BLaER1 (cell line): Measurements from ENCODE around the gene GPC6.

Experiments
- H3K27ac ChIP-seq: shearing (Covaris generic); formaldehyde crosslinking; 2 replicates; pipeline ENCODE4 v1.8.1; 2022
- H3K27me3 ChIP-seq: shearing (Covaris generic); formaldehyde crosslinking; 2 replicates; pipeline ENCODE4 v1.8.1; 2022
- H3K36me3 ChIP-seq: shearing (Covaris generic); formaldehyde crosslinking; 2 replicates; pipeline ENCODE4 v1.8.1; 2022
- H3K4me1 ChIP-seq: shearing (Covaris generic); formaldehyde crosslinking; 2 replicates; pipeline ENCODE4 v1.8.1; 2022
- H3K4me2 ChIP-seq: shearing (Covaris generic); formaldehyde crosslinking; 2 replicates; pipeline ENCODE4 v1.8.1; 2022
- H3K4me3 ChIP-seq: shearing (Covaris generic); formaldehyde crosslinking; 2 replicates; pipeline ENCODE4 v1.8.1; 2022
- H3K9ac ChIP-seq: shearing (Covaris generic); formaldehyde crosslinking; 2 replicates; pipeline ENCODE4 v1.8.1; 2022
- H3K9me3 ChIP-seq: shearing (Covaris generic); formaldehyde crosslinking; 2 replicates; pipeline ENCODE4 v1.8.1; 2022
- H4K20me1 ChIP-seq: shearing (Covaris generic); formaldehyde crosslinking; 2 replicates; pipeline ENCODE4 v1.8.1; 2022
- Cebpa-rat ChIP-seq: shearing (Covaris generic); IDR thresholded peaks from 2 replicates; pipeline ENCODE4 v1.8.1; 2022

Gene GPC6

DNA sequence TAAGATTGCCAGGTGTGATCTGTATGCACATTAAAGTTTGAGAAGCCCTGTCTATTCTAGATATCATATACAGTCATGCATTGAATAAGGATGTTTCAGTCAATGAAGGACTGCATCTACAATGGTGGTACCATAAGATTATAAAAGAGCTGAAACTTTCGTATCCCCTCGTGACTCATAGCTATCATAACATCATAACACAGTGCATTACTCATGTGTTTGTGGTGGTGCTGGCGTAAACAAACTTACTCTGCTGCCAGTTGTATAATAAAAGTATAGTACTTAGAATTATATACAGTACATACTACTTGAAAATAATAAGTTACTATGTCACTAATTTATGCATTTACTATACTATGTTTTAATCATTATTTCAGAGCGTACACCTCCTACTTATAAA lies 489.3 kb downstream of the GPC6 start:
- H3K4me1 ChIP-seq = no peaks in the 10 kb centered on the region
- no peak overlapping the region for H3K9ac ChIP-seq
- no peaks in the 10 kb centered on the region for H4K20me1 ChIP-seq
- no peaks in the 10 kb centered on the region for H3K27me3 ChIP-seq
- no peak overlapping the region for H3K4me2 ChIP-seq
- no peak overlapping the region for H3K4me3 ChIP-seq
- H3K27ac ChIP-seq = no peak overlapping the region
- H3K36me3 ChIP-seq = no peaks in the 10 kb centered on the region
- no peak for TF ChIP-seq Cebpa-rat
- H3K9me3 ChIP-seq = 0 out of 2 replicates have a peak, but pooled peaks cover 14% of the 10 kb centered on the region

DNA sequence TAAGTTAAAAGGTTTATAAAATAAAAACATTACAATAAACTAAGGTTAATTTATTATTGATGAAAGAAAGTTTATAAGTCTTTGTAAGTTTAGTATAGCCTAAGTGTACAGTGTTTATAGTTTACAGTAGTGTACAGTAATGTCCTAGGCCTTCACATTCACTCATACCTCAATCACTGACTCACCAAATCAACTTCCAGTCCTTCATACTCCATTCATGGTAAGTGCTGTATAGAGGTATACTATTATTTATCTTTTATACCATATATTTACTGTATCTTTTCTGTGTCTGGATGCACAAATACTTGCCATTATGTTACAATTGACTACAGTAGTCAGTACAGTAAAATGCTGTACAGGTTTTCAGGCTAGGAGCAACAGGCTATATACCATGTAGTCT lies 490.0 kb downstream of the GPC6 start:
- no peak overlapping the region for H3K4me2 ChIP-seq
- H3K27ac ChIP-seq = no peak overlapping the region
- H3K4me1 ChIP-seq = no peaks in the 10 kb centered on the region
- H3K27me3 ChIP-seq = no peaks in the 10 kb centered on the region
- 0 out of 2 replicates have a peak, but pooled peaks cover 14% of the 10 kb centered on the region for H3K9me3 ChIP-seq
- H3K9ac ChIP-seq = no peak overlapping the region
- no peak for TF ChIP-seq Cebpa-rat
- no peaks in the 10 kb centered on the region for H3K36me3 ChIP-seq
- H3K4me3 ChIP-seq = no peak overlapping the region
- no peaks in the 10 kb centered on the region for H4K20me1 ChIP-seq

DNA sequence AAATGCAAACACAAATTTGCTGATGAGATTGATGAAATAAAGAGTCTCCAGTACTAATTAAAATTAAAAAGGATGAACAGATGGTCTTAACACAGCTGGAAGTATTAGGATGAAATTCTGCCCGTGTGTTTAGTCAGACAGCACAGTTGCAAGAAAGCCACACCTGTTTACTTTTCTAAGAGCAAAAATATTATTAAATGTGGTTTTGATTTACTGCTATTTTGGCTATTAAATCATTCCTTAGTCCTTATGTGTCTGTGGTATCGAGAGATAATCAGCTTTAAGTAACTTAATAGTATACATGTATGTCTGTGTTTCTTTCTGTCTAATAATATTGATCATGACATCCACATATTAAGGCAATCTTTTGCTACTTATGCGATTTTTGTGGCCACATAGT lies 494.9 kb downstream of the GPC6 start:
- no peaks in the 10 kb centered on the region for H4K20me1 ChIP-seq
- H3K9me3 ChIP-seq = no peaks in the 10 kb centered on the region
- H3K9ac ChIP-seq = no peak overlapping the region
- no peak overlapping the region for H3K27ac ChIP-seq
- no peak overlapping the region for H3K4me2 ChIP-seq
- H3K4me1 ChIP-seq = no peaks in the 10 kb centered on the region
- no peak for TF ChIP-seq Cebpa-rat
- H3K4me3 ChIP-seq = no peak overlapping the region
- H3K36me3 ChIP-seq = no peaks in the 10 kb centered on the region
- H3K27me3 ChIP-seq = no peaks in the 10 kb centered on the region

DNA sequence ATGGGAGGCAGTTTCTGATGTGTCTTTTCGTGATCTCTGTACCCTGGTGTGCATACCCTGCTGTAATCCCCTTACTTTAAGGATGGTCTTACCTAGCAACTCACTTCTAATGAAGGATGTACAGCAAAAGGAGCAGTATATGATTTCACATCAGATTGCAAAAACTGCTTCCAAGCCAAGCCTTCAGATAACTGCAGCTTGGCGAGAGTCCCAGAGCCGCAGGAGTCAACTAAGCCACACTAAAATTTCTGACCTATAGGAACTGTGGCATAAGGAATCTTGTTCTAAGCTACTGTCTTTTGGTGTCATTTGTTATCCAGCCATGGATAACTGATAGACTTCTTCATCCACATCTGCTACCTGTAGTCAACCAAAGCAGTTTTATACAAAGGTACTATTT lies 496.7 kb downstream of the GPC6 start:
- no peak overlapping the region for H3K4me2 ChIP-seq
- no peaks in the 10 kb centered on the region for H3K27me3 ChIP-seq
- no peaks in the 10 kb centered on the region for H3K36me3 ChIP-seq
- H3K9ac ChIP-seq = no peak overlapping the region
- no peak for TF ChIP-seq Cebpa-rat
- no peak overlapping the region for H3K27ac ChIP-seq
- H3K4me1 ChIP-seq = no peaks in the 10 kb centered on the region
- no peaks in the 10 kb centered on the region for H4K20me1 ChIP-seq
- no peaks in the 10 kb centered on the region for H3K9me3 ChIP-seq
- H3K4me3 ChIP-seq = no peak overlapping the region

DNA sequence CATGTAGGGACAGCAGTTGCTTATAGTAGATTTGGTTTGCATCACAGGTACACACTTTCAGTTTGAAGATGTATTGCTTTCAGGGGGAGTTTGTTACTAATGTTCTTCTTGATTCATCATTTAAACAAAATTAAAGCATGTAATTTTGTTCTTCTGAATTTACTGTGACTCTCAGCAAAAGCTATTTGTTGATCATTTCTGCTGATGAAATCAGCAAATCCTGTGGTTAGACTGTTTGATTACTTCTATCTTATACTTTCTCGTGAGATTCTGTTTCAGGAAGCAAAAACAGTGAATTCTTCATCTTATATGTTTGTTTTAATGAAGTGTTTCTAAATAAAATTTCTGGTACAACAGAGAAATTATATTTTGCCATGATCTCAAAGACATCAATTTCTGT lies 497.6 kb downstream of the GPC6 start:
- H3K4me2 ChIP-seq = no peak overlapping the region
- no peaks in the 10 kb centered on the region for H4K20me1 ChIP-seq
- H3K27me3 ChIP-seq = no peaks in the 10 kb centered on the region

DNA sequence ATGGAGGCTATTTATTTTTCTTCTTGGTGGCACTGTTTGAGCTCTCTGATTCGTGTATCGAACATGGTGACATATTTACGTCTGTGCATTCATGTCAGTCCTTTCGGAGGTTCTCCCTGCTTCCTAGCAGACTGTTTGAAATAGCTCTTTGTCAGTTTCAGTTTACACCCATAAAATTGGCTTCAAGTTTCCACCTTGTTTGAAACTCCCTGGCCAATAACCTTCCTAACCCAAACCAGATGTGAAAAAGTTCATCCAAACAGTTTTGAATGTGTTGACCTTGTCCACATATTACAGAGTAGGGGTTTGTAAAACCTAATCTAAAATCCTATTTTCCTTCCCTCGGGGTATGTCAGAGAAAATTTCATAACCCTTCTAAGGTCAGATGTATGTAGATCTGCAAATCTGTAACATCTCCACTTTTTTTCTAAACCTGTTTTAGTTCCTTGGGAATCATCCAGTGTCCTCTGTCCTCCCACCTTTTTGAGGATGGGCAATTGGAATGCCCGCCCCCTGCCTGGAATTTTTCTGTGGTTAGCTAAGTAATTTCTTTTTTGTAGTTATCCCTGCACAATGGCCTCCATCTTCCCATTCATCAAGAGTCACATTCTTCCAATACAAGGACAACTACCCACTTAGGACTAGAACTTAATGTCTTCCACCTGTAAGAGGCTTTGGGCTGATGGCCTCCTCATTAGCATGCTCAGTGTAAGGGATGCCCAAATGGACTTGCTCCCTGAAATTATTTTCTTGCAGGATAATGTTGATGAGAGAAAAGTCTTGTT lies 499.8 kb downstream of the GPC6 start:
- no peaks in the 10 kb centered on the region for H3K9me3 ChIP-seq
- no peak overlapping the region for H3K27ac ChIP-seq
- H3K9ac ChIP-seq = no peak overlapping the region
- H3K4me1 ChIP-seq = no peaks in the 10 kb centered on the region
- no peak for TF ChIP-seq Cebpa-rat
- no peak overlapping the region for H3K4me3 ChIP-seq
- H4K20me1 ChIP-seq = no peaks in the 10 kb centered on the region
- H3K4me2 ChIP-seq = no peak overlapping the region
- H3K36me3 ChIP-seq = no peaks in the 10 kb centered on the region
- H3K27me3 ChIP-seq = no peaks in the 10 kb centered on the region

More for the DNA sequence above, 497.6 kb downstream of the GPC6 start:
- TF ChIP-seq Cebpa-rat = no peak
- no peak overlapping the region for H3K9ac ChIP-seq
- no peak overlapping the region for H3K27ac ChIP-seq
- no peaks in the 10 kb centered on the region for H3K9me3 ChIP-seq
- H3K4me1 ChIP-seq = no peaks in the 10 kb centered on the region
- H3K36me3 ChIP-seq = no peaks in the 10 kb centered on the region
- H3K4me3 ChIP-seq = no peak overlapping the region

DNA sequence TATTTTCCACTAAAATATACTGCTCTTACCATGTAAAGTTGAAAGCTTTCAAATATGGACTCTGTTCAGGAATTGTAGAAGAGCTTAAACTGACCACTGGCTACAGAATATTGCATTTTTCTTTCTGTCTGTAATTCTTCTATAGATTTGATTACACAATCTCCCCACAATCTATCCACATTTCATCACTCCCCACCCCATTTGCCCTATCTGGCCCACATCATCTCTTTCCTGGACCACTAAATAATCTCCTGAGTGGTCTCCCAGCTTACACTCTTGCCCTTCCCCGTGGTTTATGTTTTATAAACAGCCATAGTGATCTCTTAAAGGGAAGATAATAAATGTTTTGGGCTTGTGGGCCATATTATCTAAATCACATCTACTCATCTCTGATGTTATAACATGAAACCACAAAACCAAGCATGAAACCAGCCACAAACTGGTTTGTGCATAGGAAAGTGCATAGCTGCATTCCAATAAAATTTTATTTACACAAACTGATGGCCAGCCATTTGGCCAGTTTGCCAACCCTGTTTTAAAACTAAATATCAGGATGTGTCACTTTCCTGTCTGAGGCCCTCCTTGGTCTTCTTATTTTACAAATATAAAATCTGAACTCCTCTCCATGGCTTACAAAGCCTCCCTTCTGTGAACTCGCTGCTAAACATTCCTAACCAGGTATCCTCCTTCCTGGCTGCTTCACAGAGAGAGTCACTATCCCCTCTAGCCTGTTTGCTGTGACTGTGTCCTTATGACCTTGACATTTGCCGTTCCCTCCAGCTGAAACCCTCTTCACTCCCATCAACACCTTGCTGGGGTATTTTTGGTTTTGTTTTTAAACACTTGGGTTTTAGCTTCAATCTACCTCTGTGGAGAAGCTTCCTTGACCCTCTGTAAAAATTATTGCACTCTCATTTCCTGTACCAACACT lies 500.9 kb downstream of the GPC6 start:
- no peaks in the 10 kb centered on the region for H4K20me1 ChIP-seq
- no peak for TF ChIP-seq Cebpa-rat
- H3K4me1 ChIP-seq = no peaks in the 10 kb centered on the region
- H3K9me3 ChIP-seq = no peaks in the 10 kb centered on the region
- no peaks in the 10 kb centered on the region for H3K27me3 ChIP-seq
- H3K27ac ChIP-seq = no peak overlapping the region
- no peak overlapping the region for H3K9ac ChIP-seq
- H3K4me3 ChIP-seq = no peak overlapping the region
- no peaks in the 10 kb centered on the region for H3K36me3 ChIP-seq
- no peak overlapping the region for H3K4me2 ChIP-seq

DNA sequence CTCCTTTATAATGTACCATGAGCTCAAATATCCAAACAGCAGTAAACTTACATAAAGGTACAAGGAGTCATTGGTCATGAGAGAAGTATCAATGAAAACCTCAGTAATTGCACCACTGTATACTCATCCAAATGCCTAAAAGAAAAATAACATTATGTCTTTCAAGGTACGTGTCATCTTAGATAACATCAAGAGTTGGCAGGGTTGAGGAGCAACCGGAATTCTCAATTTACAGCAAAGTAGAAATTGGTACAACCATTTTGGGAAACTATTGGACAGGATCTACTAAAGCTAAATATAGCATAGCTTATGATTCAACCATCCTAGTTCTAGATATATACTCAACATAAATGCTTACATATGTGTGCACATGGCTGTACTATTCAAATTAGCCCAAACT lies 502.8 kb downstream of the GPC6 start:
- TF ChIP-seq Cebpa-rat = no peak
- Histone ChIP-seq H3K27ac (no peak overlapping the region), H3K4me3 (no peak overlapping the region), H3K27me3 (no peaks in the 10 kb centered on the region), H3K4me1 (no peaks in the 10 kb centered on the region), H3K36me3 (no peaks in the 10 kb centered on the region), H3K9ac (no peak overlapping the region), H4K20me1 (no peaks in the 10 kb centered on the region), H3K4me2 (no peak overlapping the region), H3K9me3 (no peaks in the 10 kb centered on the region)

DNA sequence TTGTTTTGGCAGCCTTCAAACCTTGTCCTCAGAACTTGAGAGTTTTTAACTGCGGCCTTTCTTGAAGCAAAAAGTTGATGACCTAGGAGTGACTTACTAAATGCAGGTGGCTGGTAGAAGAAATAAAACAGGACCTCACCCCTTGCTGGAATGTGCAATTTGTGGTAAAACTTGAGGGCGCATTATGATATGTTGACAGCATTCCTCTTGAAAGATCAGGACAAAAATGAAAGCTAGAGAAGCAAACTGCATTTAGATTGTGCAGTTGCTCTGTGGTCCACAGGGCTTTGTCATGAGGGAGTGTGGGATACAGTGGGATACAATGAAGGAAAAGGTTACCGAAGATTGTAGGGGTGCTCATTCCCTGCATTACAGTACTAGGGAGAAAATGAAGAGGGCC lies 504.2 kb downstream of the GPC6 start:
- no peaks in the 10 kb centered on the region for H3K36me3 ChIP-seq
- no peak overlapping the region for H3K27ac ChIP-seq
- no peak for TF ChIP-seq Cebpa-rat
- H3K9ac ChIP-seq = no peak overlapping the region
- H3K27me3 ChIP-seq = no peaks in the 10 kb centered on the region
- H3K4me2 ChIP-seq = no peak overlapping the region
- H3K9me3 ChIP-seq = no peaks in the 10 kb centered on the region
- no peak overlapping the region for H3K4me3 ChIP-seq
- no peaks in the 10 kb centered on the region for H4K20me1 ChIP-seq
- H3K4me1 ChIP-seq = no peaks in the 10 kb centered on the region

DNA sequence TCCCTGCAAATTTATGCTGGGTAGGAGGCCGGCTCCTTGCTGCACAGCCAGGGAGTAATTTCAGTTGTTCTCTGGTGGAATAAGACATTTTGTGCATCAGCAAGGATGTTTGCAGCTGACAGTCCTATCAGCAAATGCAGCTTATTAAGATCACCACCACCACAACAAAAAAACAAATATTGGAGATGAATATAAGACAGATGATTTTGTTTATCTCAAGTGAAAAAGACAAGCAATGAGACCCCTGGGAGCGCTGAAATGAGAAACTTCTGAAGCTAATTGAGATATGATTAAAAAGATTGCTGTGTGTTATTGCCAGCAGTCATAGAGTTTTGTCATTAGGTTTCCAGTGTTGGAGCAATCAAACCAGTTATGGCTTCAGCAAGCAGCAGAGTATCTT lies 505.6 kb downstream of the GPC6 start:
- H3K4me1 ChIP-seq = no peaks in the 10 kb centered on the region
- H3K9me3 ChIP-seq = no peaks in the 10 kb centered on the region
- no peak overlapping the region for H3K4me2 ChIP-seq
- no peak overlapping the region for H3K9ac ChIP-seq
- H3K27ac ChIP-seq = no peak overlapping the region
- TF ChIP-seq Cebpa-rat = no peak
- no peaks in the 10 kb centered on the region for H4K20me1 ChIP-seq
- no peak overlapping the region for H3K4me3 ChIP-seq
- no peaks in the 10 kb centered on the region for H3K27me3 ChIP-seq
- no peaks in the 10 kb centered on the region for H3K36me3 ChIP-seq
